GM19238 (cell line): ENCODE results near the gene GRM5.
"Not testable (repeated sequence)": the region's sequence is repeated elsewhere in the genome, so short reads cannot be mapped to it uniquely, and the experiment has no call there.

Experiments
- DNase-seq: peaks from one replicate; pipeline ENCODE4 v3.0.0; 2011; ENCODE audit warnings: low spot score; ENCODE audit not compliant: insufficient read length

Gene GRM5

DNA sequence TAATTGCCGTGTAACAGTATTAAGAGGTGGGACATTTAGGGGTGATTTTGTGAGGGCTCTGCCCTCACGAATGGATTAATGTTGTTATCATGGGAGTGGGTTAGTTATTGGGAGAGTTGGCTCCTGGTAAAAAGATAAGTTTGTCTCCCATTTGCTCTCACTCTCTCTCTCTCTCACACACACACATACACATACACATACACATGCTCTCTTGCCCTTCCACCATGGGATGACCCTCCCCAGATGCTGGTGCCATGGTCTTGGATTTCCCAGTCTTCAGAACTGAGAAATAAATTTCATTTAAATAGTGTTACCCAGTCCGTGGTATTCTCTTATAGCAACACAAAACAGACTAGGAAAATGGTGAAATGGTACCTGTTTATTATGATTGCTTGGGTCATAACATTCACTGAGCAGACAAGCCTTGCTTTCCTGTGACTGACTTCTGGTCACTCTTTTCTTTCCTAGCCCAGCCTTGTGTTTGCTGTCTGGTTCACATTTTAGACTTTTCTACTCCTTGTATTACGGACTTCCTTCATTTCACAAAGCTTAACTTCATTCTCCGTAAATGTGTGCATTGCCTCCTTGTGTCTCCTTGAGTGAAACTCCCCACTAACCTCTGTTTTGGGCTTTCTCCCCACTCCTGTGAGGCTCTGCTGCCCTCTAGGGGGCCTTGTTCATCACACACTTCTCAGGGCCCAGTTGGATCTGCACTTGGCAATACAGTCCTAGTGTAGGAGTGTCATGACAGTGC is 521.7 kb downstream of the GRM5 start:
- DNase-seq: peak; percentile 42

DNA sequence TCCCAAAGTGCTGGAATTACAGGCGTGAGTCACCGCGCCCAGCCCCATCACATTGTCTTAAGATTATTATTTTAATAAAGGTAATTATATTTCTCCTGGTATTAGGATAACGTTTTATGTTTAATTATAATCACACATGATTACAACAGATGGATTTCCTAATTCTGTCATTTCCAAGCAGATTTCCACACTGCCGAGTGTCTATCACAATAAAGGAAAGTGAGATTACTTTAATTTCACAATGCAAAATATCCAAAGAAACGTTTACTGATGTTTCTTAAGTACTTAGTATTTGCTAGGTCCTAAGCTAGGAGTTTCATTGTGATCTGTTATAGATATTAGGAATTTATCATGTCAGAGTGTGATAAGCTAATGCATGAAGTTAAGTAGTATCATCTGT is 524.8 kb downstream of the GRM5 start:
- DNase-seq: no peak

DNA sequence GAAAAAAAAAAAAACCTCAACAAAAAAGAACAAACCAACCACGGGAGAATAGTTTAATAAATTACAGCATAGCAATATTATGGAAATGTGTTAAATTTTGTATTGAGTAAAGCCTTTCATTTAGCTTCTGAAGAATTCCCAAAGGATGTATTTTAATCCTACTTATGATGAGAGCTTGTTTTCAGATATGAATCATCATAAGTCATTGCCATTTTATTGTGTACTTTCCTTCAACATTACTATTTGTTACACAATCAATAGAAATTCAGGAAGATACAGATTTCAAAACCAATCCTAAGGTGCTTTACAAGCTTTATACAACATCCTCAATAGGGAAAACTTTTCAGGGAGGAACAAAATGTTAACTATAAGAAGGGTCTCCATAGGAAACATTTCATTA is 527.7 kb downstream of the GRM5 start:
- no peak for DNase-seq

DNA sequence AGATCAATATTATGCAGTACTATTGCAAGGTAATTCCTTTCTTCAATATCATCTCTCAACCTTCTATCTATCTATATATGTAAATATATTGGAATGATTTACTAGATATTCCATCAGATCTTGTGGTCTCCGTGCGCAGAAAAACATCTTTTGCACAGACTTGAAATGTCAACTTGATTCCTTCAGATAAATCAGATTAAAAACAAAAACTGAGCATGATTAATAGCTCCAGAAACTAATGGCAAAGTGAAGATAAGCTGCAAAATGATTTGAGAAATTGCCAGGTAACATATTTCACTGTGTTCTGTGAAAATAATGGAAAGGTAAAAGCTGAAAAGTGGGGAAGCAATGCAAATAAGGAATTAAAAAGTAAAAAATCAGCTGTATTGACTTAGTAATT is 528.2 kb downstream of the GRM5 start:
- no peak for DNase-seq

DNA sequence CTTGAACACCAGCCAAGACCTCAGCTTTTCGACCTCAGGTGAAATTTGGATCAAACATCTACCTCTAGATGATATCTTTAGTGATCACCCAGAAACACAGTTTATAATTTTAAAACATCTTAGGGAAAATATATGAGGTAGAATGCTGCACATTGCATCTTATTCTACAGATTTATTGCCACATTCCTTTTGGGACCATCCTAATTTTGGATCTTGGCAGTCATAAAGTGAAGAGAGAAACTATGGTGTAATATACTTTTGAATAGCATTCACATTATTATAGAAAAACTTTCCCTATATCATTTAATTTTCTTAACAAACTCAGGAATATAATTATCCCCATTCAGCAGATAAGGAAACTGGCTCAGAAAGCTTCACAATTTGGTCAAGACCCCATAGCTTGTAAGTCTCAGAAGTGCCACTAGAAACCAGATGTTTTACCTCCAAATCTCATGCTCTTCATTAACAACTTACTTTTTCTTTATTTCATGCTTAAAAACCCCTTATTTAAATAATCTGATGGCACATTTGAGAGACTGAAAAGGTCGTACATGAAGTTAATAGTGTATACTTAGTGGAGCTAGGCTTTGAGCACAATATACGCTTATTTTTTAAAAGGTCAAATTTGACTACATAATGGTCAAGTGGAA is 529.0 kb downstream of the GRM5 start:
- DNase-seq: no peak

DNA sequence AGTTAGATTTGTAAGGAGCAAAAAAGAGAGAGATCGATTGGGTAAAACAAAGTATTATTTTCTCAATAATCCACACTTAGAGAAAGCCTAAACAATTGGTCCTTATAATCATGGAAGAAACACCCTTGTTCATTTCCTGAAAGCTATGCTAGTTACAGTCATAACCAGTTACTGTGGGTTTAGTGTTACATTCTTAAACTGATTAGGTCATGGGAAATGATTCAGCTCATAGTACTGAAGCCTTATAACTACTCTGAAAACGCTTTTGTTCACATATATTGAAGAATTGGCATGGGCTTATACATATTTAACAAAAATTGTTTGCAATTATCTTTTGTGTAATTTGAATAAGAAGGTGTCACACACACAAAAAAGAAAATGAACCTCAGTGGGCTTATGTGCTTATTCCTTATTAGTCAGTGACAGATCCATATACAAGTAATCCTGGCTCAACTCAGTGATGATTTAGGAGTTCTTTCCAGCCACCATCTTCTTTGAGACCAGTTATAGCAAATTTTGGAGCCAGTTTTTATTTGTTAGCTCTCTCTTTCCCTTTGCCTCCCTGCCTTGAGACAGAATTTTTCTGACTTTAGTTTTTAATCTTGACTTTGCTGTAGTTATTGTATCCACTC is 529.8 kb downstream of the GRM5 start:
- DNase-seq: no peak

DNA sequence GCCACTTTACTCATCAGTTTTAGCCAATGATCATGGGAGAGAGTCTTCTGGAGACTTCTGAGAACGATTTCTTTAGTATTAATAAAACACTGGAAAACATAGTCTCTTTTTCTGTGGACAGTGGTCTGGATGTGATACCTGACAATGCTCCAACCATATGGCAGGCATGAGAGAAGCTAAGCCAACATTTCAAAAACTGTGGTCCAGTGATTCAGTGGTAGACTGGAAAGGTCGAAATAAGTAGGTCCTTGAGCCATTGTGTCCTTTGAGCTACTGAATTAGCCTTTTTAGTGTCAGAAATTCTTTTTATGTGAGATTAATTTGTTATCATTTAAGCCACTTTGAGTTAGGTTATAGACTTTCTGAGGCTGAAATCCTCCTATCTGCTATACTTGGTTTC is 530.5 kb downstream of the GRM5 start:
- DNase-seq: no peak

DNA sequence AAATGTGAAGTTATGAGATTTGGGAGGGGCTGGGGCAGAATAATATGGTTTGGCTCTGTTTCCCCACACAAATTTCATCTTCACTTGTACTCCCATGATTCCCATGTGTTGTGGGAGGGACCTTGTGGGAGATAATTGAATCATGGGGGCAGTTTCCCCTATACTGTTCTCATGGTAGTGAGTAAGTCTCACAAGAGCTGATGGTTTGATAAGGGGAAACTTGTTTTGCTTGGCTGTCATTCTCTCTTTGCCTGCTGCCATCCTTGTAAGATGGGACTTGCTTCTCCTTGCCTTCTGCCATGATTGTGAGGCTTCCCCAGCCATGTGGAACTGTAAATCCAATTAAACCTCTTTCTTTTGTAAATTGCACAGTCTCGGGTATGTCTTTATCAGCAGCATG is 531.1 kb downstream of the GRM5 start:
- DNase-seq: not testable (repeated sequence)

DNA sequence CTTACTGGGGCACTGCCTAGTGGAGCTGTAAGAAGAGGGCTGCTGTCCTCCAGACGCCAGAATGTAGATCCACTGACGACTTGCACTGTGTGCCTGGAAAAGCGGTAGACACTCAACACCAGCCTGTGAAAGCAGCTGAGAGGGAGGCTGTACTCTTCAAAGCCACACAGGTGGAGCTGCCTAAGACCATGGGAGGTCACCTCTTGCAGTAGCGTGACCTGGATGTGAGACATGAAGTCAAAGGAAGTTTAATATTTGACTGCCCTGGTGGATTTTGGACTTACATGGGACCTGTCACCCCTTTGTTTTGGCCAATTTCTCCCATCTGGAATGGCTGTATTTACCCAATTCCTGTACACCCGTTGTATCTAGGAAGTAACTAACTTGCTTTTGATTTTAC is 531.6 kb downstream of the GRM5 start:
- DNase-seq: no peak

DNA sequence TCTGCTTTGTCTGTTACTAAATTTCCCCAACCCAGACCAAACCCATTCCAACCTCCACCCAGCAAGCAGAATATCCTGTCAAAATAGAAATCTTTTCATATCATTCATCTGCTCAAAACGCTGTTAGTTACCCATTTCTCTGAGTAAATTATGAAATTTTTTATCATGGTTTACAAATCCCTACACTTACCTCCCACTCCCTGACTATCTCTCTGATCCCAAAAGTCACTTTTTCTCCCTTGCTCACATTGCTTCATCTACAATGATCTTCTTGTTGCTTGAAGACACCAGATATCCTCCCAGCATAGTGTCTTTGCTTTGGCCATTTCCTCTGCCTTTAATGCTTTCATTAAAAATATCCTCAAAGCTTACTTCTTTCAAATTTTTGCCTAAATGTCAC is 532.8 kb downstream of the GRM5 start:
- DNase-seq: no peak

DNA sequence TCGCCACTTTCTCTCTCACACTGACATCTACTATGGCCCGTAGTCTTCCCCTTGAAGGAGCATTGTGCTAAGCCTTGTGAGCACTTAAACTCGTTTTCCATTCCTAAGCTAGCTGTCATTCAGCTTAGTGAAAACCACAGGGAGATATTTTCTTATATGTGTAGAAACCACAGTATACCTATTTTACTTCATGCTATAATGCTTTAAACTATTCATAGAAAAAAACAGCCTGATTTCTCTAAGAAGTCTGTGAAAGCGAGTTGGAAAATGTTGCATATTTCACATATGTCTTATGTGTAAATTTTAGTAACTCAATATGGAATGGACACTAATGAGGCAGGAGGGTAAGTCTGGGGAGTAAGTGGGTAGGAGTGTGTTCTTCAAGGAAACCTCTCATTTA is 534.0 kb downstream of the GRM5 start:
- DNase-seq: no peak

DNA sequence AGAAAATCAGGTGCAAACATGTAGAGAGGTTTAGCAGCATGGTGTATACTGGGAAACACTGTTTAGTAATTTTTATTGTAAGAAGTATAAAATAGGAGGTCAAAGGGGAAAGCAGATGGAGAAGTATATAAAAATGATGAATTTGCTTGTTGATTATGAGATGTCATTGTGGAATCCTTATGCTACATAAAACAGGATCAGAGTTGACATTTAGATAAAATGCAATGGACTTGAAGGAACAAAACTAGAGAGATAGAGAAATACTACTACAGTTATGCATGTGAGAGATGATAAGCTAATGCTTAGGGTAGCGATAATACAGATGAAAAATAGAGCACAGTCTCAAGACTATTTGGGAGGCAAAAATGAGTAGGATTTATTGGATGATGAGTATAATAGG is 536.4 kb downstream of the GRM5 start:
- no peak for DNase-seq

DNA sequence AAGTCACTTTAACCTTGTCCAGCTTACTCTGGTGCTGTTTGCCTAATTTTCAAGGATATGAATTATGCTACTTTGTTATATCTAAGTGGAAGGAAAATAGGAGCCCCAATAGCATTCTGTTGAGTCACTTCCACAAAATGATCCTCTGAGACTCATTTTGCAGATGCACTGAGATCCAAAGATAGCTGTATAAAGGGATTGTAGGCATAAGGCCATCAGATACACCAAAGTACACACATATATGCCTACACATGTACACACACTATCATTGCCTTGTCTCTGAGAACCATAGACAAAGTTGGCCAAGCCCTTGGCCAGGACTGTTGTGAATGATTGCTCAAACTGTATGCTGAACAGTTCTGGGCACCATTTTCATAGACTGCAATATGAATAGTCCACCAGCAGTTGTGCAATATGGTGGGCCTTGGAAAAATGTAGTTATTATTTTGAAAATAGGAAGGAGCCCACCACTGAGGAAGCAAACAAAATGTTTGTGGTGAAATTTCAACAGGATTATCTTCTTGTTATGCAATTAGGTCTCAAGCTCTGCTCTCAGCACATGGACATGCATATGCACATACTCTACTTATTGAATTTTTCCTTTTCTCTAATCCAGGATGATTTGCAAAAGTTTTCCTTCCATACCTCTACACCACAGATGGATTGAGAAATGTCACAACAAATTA is 542.3 kb downstream of the GRM5 start:
- no peak for DNase-seq

DNA sequence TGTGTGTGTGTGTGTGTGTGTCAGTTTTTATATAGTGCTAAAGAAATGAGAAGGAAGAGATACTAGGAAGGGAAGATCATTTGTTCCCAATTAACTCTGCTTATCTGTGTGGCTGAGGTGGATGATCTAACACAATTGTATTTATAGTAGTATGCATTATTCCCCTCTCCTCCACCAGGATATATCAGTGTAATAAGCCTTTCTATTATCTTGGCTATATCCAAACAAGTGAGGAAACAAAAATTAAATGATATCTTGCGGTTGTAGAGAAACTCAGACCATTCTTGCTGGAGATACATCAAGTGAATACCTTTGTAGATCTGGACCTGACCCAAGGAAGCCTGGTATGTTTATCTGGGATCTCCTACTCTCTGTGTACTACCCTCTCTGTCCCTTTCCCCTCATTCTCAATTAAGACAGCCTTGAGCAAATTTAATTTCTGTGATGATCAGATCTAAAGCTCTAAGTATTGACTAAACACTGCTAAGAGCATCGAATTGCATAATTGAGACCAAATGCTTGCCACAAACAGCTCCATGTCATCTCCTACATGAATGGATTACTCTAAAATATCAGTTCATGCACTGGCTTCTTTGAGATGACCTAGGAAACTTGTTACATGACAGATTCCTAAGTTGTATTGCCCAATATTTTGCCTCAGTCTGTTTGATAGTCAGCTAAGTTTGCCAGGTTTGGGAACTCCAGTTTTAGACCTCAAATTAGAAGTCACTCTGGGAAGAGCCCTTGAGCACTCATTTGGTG is 543.0 kb downstream of the GRM5 start:
- DNase-seq: no peak

DNA sequence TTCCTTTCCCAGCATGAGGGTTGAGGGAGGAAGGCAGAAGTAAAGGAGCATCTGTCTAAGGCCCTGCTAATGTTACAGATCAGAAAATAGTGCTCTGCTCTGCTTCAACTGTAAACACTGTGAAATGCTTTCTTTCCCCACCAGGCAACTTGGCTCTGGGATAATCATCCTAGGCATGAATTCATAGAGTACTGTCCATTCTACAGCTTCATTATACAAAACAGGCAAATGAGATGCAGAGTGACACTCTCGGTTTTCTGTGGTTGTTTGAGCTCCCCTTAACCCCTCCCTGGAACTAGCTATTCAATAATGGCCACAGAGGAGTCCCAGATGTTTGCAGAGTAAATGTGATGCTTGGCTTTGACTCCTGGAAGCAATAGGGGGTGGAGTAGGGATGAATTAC is 544.0 kb downstream of the GRM5 start:
- no peak for DNase-seq

DNA sequence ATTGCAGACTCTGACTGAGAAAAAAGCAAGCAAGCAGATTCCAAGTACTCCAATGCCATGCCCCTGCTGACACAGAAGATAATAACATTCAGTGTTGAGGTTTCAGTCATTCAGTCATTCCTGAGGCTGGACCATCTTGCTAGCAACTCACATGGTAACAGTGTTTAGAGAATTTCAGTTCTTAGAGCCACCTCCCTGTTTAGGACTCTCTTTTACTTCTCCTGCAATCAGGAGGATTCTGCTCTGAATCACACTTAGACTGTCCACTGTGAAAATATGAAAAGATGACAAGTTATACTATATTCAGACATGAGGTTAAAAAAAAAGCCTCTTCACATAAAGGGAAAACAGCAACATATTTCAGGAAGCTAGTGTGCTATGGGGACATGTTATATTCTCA is 544.4 kb downstream of the GRM5 start:
- DNase-seq: no peak

DNA sequence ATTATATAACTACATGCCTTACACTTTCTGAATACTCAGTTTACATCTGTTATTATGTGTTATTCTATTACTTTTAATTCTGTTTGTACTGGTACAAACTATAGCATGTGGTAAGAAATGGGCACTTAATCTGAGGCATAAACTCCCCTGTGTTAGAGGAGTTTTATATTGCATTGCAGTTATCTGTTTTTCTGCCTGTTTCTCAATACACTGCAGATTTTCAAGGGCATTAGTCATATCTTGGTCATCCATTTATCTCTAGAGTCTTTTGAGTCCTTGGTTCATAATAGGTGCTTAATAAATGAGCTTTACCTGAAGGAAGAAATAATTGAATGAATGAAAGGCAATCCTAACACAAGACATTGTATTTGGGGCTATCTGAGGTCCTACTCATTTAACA is 545.4 kb downstream of the GRM5 start:
- DNase-seq: no peak

DNA sequence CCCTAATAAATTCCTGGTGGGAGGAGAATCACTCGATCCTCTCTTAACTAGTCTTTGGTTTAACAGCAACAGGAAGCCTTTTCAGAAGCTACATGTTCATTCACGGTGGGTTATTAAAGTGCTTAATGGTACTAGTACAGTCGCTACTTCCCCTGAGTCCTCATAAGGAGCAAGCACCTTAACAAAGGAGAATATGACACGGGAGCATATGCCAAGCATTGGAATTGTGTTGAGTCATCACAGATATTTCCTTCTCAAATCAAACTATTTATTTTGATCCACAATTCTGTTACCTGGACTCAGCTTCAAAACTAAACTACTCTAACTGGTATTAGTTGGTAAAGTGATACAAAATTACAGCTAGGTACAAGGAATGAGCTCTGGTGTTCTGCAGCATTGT is 550.8 kb downstream of the GRM5 start:
- DNase-seq: no peak

DNA sequence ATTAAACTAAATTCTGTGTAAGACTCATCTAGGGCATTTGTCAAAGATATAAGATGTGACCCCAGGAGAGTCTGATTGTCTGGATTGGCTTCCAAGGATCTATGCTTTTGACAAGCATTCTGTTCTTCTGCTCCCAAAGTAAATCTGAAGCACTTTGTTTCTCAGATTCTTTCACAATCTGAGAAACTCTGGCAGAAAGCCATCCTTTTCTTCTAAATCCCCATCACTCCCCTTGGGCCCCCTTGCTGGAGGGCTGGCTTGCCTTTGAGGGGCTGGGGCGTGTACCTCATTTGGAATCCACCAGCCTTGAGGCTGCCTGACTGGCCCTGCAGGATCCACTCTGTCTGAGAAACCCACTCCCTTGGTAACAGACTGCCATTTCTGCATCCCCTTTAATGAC is 554.8 kb downstream of the GRM5 start:
- DNase-seq: no peak

DNA sequence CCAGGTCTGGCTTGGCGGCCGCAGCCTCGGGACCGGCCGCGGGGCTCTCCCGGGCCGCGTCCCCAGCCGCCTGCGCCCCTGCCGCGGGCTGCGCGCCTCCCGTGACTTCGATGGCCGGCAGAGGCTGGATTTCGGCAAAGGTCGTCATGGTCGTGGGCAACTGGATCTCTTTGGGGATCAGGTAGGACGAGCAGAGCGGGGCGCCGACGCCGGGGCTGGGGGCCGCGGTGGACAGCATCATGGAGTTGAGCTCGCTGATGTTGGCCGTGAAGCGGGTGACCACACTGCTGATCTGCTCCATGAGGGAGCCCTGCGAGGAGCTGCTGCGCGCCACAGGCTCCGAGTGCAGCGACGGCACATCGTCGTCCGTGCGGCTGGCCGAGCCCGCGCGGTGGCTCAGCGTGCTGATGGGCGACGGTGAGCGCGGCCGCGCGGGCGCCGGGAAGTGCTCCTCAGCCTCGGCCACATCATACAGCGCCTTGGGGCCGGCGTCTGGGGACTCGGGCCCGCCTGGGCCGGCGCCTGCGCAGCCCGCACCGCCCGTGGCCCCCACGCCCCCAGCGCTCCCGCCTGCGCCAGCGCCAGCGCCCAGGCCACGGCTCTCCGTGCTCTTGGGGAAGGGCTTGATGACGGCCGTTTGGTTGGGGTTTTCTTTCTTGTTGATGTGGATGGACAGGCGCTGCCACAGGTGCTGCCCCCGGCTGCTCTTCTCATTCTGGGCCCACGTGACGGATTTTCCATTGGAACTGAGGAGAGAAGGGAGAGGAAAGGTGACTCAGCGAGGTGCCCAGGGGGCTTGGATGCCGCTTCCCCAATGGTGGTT is 556.8 kb downstream of the GRM5 start:
- no peak for DNase-seq

DNA sequence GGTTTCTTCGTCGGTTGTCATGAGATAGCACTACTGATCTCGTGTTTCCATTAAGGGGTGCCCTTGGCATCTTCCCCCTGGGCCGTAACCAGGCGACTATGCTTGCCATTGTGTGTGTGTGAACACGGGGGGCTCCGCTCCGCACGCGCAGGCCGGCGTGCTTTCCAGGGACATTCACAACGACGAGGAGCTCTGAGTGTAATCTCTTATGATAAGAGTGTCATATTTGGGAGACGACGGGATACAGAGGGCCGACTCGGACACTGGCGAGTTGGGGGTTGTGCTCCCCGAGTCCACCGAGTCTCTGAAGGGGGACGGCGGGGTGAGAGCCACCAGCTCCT is 557.4 kb downstream of the GRM5 start:
- DNase-seq: no peak
